Measurements from ENCODE around the gene SPG7.

The SPG7 gene

GRCh38 chr16:89561142-89561883, 53.1 kb downstream of the SPG7 start:
- Histone ChIP-seq H3K9ac (ENCODE audit: low read depth, low read length) (peak overlapping the region; percentile 98), H3K4me2 (ENCODE audit: low read length) (peak overlapping the region; percentile 84), H3K4me1 (ENCODE audit: control insufficient read depth, insufficient read depth, low read length) (peaks cover 60% of the 10 kb centered on the region), H3K27me3 (ENCODE audit: control insufficient read depth, insufficient read depth, low read length) (no peaks in the 10 kb centered on the region), H3K9me3 (replicated peaks; ENCODE audit: low read length) (no peaks in the 10 kb centered on the region), H3K36me3 (ENCODE audit: insufficient read depth, low read length) (peaks cover 55% of the 10 kb centered on the region), H3K4me3 (ENCODE audit: low read length) (peak overlapping the region; percentile 90)

GRCh38 chr16:89561884-89562599, 53.8 kb downstream of the SPG7 start:
- H3K9me3 ChIP-seq (replicated peaks; ENCODE audit: low read length), result no peaks in the 10 kb centered on the region
- H3K4me2 ChIP-seq (ENCODE audit: low read length), result peak overlapping the region; percentile 84
- H3K4me3 ChIP-seq (ENCODE audit: low read length), result peak overlapping the region; percentile 90
- H3K9ac ChIP-seq (ENCODE audit: low read depth, low read length), result peak overlapping the region; percentile 98
- H3K27me3 ChIP-seq (ENCODE audit: control insufficient read depth, insufficient read depth, low read length), result no peaks in the 10 kb centered on the region
- peaks cover 48% of the 10 kb centered on the region for H3K36me3 ChIP-seq (ENCODE audit: insufficient read depth, low read length)
- H3K4me1 ChIP-seq (ENCODE audit: control insufficient read depth, insufficient read depth, low read length), result peaks cover 60% of the 10 kb centered on the region

GRCh38 chr16:89562939-89563338, 54.7 kb downstream of the SPG7 start:
- Histone ChIP-seq H3K4me3 (ENCODE audit: low read length) (peak overlapping the region; percentile 90), H3K27me3 (ENCODE audit: control insufficient read depth, insufficient read depth, low read length) (no peaks in the 10 kb centered on the region), H3K9me3 (replicated peaks; ENCODE audit: low read length) (no peaks in the 10 kb centered on the region), H3K4me1 (ENCODE audit: control insufficient read depth, insufficient read depth, low read length) (peaks cover 60% of the 10 kb centered on the region), H3K4me2 (ENCODE audit: low read length) (peak overlapping the region; percentile 84), H3K9ac (ENCODE audit: low read depth, low read length) (peak overlapping the region; percentile 98), H3K36me3 (ENCODE audit: insufficient read depth, low read length) (peaks cover 41% of the 10 kb centered on the region)

- Histone ChIP-seq H3K27me3 (ENCODE audit: control insufficient read depth, insufficient read depth, low read length) (no peaks in the 10 kb centered on the region), H3K36me3 (ENCODE audit: insufficient read depth, low read length) (peaks cover 40% of the 10 kb centered on the region), H3K4me2 (ENCODE audit: low read length) (peak overlapping the region; percentile 84), H3K4me3 (ENCODE audit: low read length) (peak overlapping the region; percentile 90), H3K9ac (ENCODE audit: low read depth, low read length) (peak overlapping the region; percentile 24), H3K9me3 (replicated peaks; ENCODE audit: low read length) (no peaks in the 10 kb centered on the region), H3K4me1 (ENCODE audit: control insufficient read depth, insufficient read depth, low read length) (peaks cover 58% of the 10 kb centered on the region)
Measured at GRCh38 chr16:89563639-89564392, 55.6 kb downstream of the SPG7 start.

- peak overlapping the region; percentile 84 for H3K4me2 ChIP-seq (ENCODE audit: low read length)
- no peaks in the 10 kb centered on the region for H3K27me3 ChIP-seq (ENCODE audit: control insufficient read depth, insufficient read depth, low read length)
- peaks cover 40% of the 10 kb centered on the region for H3K36me3 ChIP-seq (ENCODE audit: insufficient read depth, low read length)
- H3K4me3 ChIP-seq (ENCODE audit: low read length), result peak overlapping the region; percentile 90
- H3K9ac ChIP-seq (ENCODE audit: low read depth, low read length), result peak overlapping the region; percentile 28
- H3K9me3 ChIP-seq (replicated peaks; ENCODE audit: low read length), result no peaks in the 10 kb centered on the region
- peaks cover 51% of the 10 kb centered on the region for H3K4me1 ChIP-seq (ENCODE audit: control insufficient read depth, insufficient read depth, low read length)
Measured at GRCh38 chr16:89564476-89565255, 56.5 kb downstream of the SPG7 start.

GRCh38 chr16:89565256-89565505, 57.0 kb downstream of the SPG7 start:
- Histone ChIP-seq H3K4me1 (ENCODE audit: control insufficient read depth, insufficient read depth, low read length) (peaks cover 46% of the 10 kb centered on the region), H3K4me3 (ENCODE audit: low read length) (no peak overlapping the region), H3K9ac (ENCODE audit: low read depth, low read length) (peak overlapping the region; percentile 28), H3K9me3 (replicated peaks; ENCODE audit: low read length) (no peaks in the 10 kb centered on the region), H3K36me3 (ENCODE audit: insufficient read depth, low read length) (peaks cover 40% of the 10 kb centered on the region), H3K4me2 (ENCODE audit: low read length) (peak overlapping the region; percentile 84), H3K27me3 (ENCODE audit: control insufficient read depth, insufficient read depth, low read length) (no peaks in the 10 kb centered on the region)

- H3K4me2 ChIP-seq (ENCODE audit: low read length), result peak overlapping the region; percentile 84
- H3K36me3 ChIP-seq (ENCODE audit: insufficient read depth, low read length), result peaks cover 40% of the 10 kb centered on the region
- H3K4me1 ChIP-seq (ENCODE audit: control insufficient read depth, insufficient read depth, low read length), result peaks cover 45% of the 10 kb centered on the region
- H3K4me3 ChIP-seq (ENCODE audit: low read length), result peak overlapping the region; percentile 41
- H3K9me3 ChIP-seq (replicated peaks; ENCODE audit: low read length), result no peaks in the 10 kb centered on the region
- no peaks in the 10 kb centered on the region for H3K27me3 ChIP-seq (ENCODE audit: control insufficient read depth, insufficient read depth, low read length)
- H3K9ac ChIP-seq (ENCODE audit: low read depth, low read length), result peak overlapping the region; percentile 28
Measured at GRCh38 chr16:89565506-89566372, 57.5 kb downstream of the SPG7 start.

- Histone ChIP-seq H3K9me3 (replicated peaks; ENCODE audit: low read length) (no peaks in the 10 kb centered on the region), H3K4me1 (ENCODE audit: control insufficient read depth, insufficient read depth, low read length) (peaks cover 33% of the 10 kb centered on the region), H3K27me3 (ENCODE audit: control insufficient read depth, insufficient read depth, low read length) (no peaks in the 10 kb centered on the region), H3K4me3 (ENCODE audit: low read length) (no peak overlapping the region), H3K4me2 (ENCODE audit: low read length) (no peak overlapping the region), H3K9ac (ENCODE audit: low read depth, low read length) (no peak overlapping the region), H3K36me3 (ENCODE audit: insufficient read depth, low read length) (peaks cover 21% of the 10 kb centered on the region)
Measured at GRCh38 chr16:89567656-89568594, 59.7 kb downstream of the SPG7 start.

GRCh38 chr16:89569506-89570341, 61.5 kb downstream of the SPG7 start:
- Histone ChIP-seq H3K27me3 (ENCODE audit: control insufficient read depth, insufficient read depth, low read length) (no peaks in the 10 kb centered on the region), H3K4me2 (ENCODE audit: low read length) (no peak overlapping the region), H3K9me3 (replicated peaks; ENCODE audit: low read length) (no peaks in the 10 kb centered on the region), H3K4me1 (ENCODE audit: control insufficient read depth, insufficient read depth, low read length) (peaks cover 26% of the 10 kb centered on the region), H3K9ac (ENCODE audit: low read depth, low read length) (no peak overlapping the region), H3K4me3 (ENCODE audit: low read length) (no peak overlapping the region), H3K36me3 (ENCODE audit: insufficient read depth, low read length) (peaks cover 3% of the 10 kb centered on the region)
